Jurkat, Clone E6-1 (cell line): ENCODE results near the gene CEMIP.

Source experiments
- DNase-seq: peaks from one replicate; pipeline ENCODE4 v3.0.0-alpha.2; 2011; ENCODE audit warnings: low read depth, low spot score
- H3K4me3 ChIP-seq: 2 replicates; pipeline ENCODE4 v1.5.1; 2011; ENCODE audit warnings: mild to moderate bottlenecking, low read length, control low read depth, moderate library complexity

CEMIP gene

GRCh38 chr15:80866936-80867335 is 87.8 kb downstream of the CEMIP start:
- no peak for DNase-seq
- no peak overlapping the region for H3K4me3 ChIP-seq

- DNase-seq = no peak
- no peak overlapping the region for H3K4me3 ChIP-seq
These were observed 91.2 kb downstream of the CEMIP start for GRCh38 chr15:80870366-80870765.

GRCh38 chr15:80870893-80871292 is 91.7 kb downstream of the CEMIP start:
- no peak for DNase-seq
- H3K4me3 ChIP-seq = no peak overlapping the region

GRCh38 chr15:80871858-80872257 is 92.7 kb downstream of the CEMIP start:
- no peak for DNase-seq
- no peak overlapping the region for H3K4me3 ChIP-seq

- no peak for DNase-seq
These were observed 94.3 kb downstream of the CEMIP start for GRCh38 chr15:80873366-80873952.

GRCh38 chr15:80875568-80876347 is 96.6 kb downstream of the CEMIP start:
- no peak overlapping the region for H3K4me3 ChIP-seq
- no peak for DNase-seq

More at GRCh38 chr15:80873366-80873952, 94.3 kb downstream of the CEMIP start:
- H3K4me3 ChIP-seq = no peak overlapping the region

- no peak for DNase-seq
- H3K4me3 ChIP-seq = no peak overlapping the region
These were observed 97.1 kb downstream of the CEMIP start for GRCh38 chr15:80876348-80876674.

- no peak for DNase-seq
- H3K4me3 ChIP-seq = no peak overlapping the region
These were observed 99.2 kb downstream of the CEMIP start for GRCh38 chr15:80878242-80878866.

- DNase-seq = no peak
- H3K4me3 ChIP-seq = no peak overlapping the region
These were observed 99.7 kb downstream of the CEMIP start for GRCh38 chr15:80878867-80879250.

GRCh38 chr15:80880086-80880485 is 100.9 kb downstream of the CEMIP start:
- DNase-seq = no peak
- no peak overlapping the region for H3K4me3 ChIP-seq

- DNase-seq = no peak
- no peak overlapping the region for H3K4me3 ChIP-seq
These were observed 104.5 kb downstream of the CEMIP start for GRCh38 chr15:80883641-80884040.

- H3K4me3 ChIP-seq = no peak overlapping the region
- no peak for DNase-seq
These were observed 105.9 kb downstream of the CEMIP start for GRCh38 chr15:80885016-80885579.

- no peak overlapping the region for H3K4me3 ChIP-seq
- DNase-seq = no peak
These were observed 108.0 kb downstream of the CEMIP start for GRCh38 chr15:80887148-80887547.

- DNase-seq = peak; percentile 44
- H3K4me3 ChIP-seq = no peak overlapping the region
These were observed 109.7 kb downstream of the CEMIP start for GRCh38 chr15:80888846-80889245.

- H3K4me3 ChIP-seq = no peak overlapping the region
- DNase-seq = no peak
These were observed 111.3 kb downstream of the CEMIP start for GRCh38 chr15:80890341-80891005.

- DNase-seq = no peak
- no peak overlapping the region for H3K4me3 ChIP-seq
These were observed 111.8 kb downstream of the CEMIP start for GRCh38 chr15:80891006-80891405.

- DNase-seq = no peak
- no peak overlapping the region for H3K4me3 ChIP-seq
These were observed 113.2 kb downstream of the CEMIP start for GRCh38 chr15:80892414-80892813.

- DNase-seq = no peak
- no peak overlapping the region for H3K4me3 ChIP-seq
These were observed 114.6 kb downstream of the CEMIP start for GRCh38 chr15:80893777-80894176.

- DNase-seq = no peak
- no peak overlapping the region for H3K4me3 ChIP-seq
These were observed 115.9 kb downstream of the CEMIP start for GRCh38 chr15:80895091-80895490.

GRCh38 chr15:80895965-80896364 is 116.8 kb downstream of the CEMIP start:
- no peak for DNase-seq
- H3K4me3 ChIP-seq = no peak overlapping the region
